GM18868 (cell line): Measurements from ENCODE around the gene TMEM39A.

Experiments used
- ATAC-seq: cut with Tn5 transposase; IDR thresholded peaks from one replicate; pipeline ENCODE4 v1.9.1; 2021; ENCODE audit warnings: mild to moderate bottlenecking, moderate library complexity; ENCODE audit not compliant: unreplicated experiment

The TMEM39A gene

DNA sequence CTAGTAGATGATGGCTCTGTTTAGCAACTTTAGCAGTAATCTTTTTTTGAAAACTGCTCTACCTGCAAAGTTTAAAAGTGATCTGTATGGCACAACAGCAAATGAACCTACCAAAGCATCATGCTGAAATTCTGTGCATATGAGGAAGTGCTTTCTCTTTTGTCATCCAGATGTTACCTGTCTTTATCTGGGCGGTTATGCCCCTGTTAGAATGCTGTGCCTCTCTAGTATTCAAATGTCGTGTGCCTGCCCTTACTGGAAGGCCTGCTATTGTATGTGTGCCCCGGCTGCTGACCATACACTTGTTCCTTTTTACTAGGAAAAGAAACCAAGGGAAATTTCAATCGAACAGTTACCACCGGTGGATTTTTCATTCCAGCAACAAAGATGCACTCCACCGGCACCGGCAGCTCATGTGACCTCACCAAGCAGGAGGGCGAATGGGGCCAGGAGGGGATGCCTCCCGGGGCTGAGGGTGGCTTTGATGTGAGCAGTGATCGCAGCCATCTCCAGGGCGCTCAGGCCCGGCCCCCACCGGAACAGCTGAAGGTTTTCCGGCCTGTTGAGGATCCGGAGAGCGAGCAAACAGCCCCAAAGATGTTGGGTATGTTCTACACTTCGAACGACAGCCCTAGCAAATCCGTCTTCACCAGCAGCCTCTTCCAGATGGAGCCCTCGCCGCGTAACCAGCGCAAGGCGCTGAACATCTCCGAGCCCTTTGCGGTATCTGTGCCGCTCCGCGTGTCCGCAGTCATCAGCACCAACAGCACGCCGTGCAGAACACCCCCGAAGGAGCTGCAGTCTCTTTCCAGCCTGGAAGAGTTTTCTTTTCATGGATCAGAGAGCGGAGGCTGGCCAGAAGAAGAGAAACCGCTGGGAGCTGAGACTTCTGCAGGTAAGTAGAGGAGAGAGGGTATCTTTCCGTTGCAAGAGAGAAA, 61.6 kb downstream of the TMEM39A start:
- peak; percentile 58 for ATAC-seq

DNA sequence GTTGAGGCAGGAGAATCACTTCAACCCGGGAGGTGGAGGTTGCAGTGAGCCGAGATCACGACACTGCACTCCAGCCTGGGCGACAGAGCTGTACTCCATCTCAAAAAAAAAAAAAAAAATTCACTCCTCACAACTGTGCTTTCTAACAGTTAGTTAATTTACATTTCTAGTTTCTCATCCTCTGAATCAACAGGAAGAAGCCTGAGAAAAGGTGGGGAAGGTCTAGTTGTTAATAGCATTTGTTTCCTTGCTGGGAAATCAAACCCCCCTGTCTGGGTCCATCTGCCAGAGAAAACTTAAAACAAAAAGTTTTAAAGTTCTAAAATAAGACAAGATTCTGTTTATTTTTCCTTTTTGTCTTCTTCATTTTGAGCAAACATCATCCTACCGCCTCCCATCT, 62.3 kb downstream of the TMEM39A start:
- peak; percentile 51 for ATAC-seq

DNA sequence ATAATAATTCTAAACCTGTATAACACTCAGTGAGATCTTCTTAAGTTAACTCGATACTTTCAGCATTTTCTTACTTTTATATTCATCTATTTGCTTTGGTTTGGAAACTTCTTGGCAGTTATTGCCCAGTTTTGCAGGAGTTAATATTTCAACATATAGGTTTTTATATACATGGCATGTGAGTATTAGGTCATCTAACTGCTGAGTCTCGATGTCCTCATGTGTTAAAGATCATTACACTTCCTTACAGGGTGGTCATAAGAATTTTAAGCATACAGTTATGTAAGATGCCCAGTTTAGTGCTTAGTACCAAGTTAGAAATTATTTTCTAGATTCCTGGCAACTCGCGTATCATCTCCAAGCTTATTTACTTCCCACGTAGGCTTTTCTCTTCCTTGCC, 62.9 kb downstream of the TMEM39A start:
- no peak for ATAC-seq

DNA sequence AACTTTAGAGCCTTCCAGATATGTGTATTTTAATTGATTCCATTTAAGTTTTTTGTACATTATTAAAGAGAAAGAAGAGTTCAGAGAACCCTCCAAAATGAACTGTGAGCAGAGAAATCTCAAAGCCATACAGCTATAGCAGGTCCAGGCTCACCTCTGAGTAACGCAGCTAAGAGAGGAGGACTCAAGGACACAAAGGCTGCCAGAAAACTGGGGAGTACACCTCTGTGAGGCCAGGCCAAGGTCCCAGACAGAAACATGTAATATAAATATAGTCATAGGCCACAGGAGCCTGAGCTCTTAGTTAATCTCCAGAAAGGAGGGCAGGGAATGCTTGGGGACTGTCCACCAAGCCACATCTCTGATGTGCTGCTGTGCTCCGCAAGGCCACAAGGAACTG, 66.5 kb downstream of the TMEM39A start:
- ATAC-seq = no peak

DNA sequence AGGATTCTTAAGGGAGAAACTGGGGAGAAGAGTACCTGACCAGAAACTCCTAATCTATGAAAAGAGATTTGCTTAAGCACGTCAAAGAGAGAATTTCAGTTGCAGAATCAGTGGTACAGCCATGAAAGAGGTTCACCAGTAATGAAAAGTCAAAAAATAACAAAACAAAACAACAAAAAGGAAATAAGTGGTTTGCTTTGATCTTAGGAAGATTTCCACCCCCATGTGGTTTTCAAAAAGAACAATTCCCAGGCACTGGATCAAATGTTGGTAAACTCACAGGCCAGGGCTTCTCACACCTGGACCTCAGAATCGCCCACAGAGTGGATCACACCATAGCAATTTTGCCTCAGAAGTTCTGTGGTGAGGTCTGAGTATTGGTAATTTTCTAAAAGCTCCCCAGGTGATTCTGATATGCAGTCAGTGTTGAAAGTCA, 67.5 kb downstream of the TMEM39A start:
- peak; percentile 76 for ATAC-seq

DNA sequence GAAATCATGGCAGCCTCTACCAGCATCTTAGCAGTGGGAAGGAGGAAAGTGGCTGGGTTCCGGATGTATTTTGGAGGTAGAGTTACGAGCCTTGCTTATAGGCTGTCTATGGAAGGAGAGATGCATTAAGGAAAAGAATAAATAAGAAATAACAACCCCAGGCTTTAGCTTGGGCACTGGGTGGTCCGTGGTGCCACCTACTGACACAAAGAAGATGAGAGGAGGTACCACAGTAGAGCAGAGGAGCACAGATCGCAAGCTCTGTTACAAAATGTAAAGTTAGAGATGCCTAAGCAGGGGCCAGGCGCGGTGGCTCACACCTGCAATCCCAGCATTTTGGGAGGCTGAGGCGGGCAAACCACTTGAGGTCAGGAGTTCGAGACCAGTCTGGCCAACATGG, 74.8 kb downstream of the TMEM39A start:
- ATAC-seq = no peak

DNA sequence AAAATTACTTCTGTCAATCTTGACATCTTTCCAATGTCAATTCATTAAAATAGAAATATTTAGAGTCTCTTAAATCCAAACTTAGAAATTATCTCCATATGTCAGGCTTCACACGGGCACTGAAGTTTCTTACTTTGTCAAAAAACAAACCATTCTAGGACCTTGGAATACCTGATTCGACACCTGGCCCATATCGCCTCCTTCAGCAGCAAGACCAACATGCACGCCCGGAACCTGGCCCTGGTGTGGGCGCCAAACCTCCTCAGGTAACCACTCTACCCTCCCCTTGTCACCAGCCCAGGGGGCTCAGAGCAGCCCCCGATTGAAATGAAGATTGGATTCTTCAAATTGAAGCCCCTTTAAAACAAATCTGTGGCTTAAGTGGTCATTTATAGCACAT, 81.3 kb downstream of the TMEM39A start:
- ATAC-seq = no peak

DNA sequence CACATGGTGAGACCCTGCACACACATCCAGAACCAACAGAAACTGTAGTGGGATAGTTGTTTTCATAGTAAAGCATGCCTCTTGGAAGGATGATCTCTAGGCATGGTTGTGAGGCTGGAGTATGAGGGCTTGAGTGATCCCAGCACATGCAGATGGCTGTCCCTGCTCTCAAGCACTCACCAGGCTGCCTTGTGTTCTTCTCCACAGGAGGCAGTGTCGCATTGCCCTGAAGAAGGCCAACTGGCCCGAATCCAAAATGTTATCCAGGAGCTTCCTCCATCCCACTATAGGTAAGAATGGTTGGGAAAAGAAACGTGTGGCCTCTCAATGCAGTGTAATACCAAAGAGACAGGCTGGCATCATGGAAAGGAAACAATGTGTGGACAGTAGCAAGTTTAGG, 82.7 kb downstream of the TMEM39A start:
- ATAC-seq = no peak
